Measurements from ENCODE around the gene STAC. TPM values are rescaled to one million over a fixed set of nuclear protein-coding genes. Genes with fewer than 3 reads are reported as not detected.

STAC gene
- total and polyA plus RNA-seq, 10 of the 15 experiments (the other 5 are each of a cell fraction or from before 2014, with no cell fraction given): 0.07 TPM; not detected in 9

DNA sequence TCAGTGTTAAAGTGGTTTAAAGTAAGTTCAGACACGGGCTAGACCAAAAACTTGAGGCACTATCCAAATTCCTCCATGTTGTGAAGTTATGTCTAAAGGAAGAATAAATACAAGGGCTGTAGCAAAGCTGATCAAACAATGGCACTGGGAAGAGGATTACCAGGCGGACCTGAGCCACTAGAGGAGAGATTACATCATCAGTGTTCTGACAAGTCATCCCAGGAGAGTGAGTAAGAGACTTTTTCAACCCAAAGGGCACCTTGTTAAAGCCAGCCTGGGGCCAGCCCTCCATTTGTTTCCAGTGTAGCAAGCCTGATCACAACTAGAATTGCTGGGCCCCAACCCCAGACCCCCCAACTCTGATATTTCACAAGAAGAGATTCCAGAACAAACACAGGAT, 217.1 kb downstream of the STAC start:
- no peaks in the 10 kb centered on the region for H3K79me2 ChIP-seq (ENCODE audit: control insufficient read depth, insufficient read depth, low read length)
- H3K4me2 ChIP-seq (ENCODE audit: control insufficient read depth, insufficient read depth): no peak overlapping the region
- no peaks in the 10 kb centered on the region for H3K27me3 ChIP-seq (replicated peaks in 1 of 2; ENCODE audit: control insufficient read depth in 2 of 2, insufficient read depth in 2 of 2, low read length in 1 of 2)
- FAIRE-seq (no peak), ATAC-seq (no peak), DNase-seq (ENCODE audit: low read depth, low spot score) (no peak)
- H3K4me3 ChIP-seq: no peak overlapping the region
- H3K27ac ChIP-seq (ENCODE audit: control insufficient read depth, insufficient read depth): no peak overlapping the region
- H2AFZ ChIP-seq (ENCODE audit: control insufficient read depth, low read depth, low read length): no peak overlapping the region
- H3K36me3 ChIP-seq (ENCODE audit: control insufficient read depth in 2 of 2, insufficient read depth in 2 of 2, low read length in 1 of 2): no peaks in the 10 kb centered on the region
- TF ChIP-seq TAF1 (IDR thresholded peaks at IDR 0.05; ENCODE audit: borderline replicate concordance, low read depth, low read length) (no peak), KDM1A (IDR thresholded peaks at IDR 0.05; ENCODE audit: borderline replicate concordance) (no peak), NR2F1 (conservative IDR thresholded peaks at IDR 0.05) (no peak), TCF7 (IDR thresholded peaks at IDR 0.05; ENCODE audit: borderline replicate concordance) (no peak), RCOR1 (conservative IDR thresholded peaks at IDR 0.05; ENCODE audit: low read depth, low read length) (no peak), ZZZ3 (IDR thresholded peaks at IDR 0.05; ENCODE audit: control insufficient read depth, insufficient read length, low read depth) (no peak), CHD1 (IDR thresholded peaks at IDR 0.05; ENCODE audit: low read depth, low read length) (no peak), SIN3A (IDR thresholded peaks at IDR 0.05; ENCODE audit: low read depth, low read length) (no peak), SPI1 (IDR thresholded peaks at IDR 0.05; ENCODE audit: borderline replicate concordance, insufficient read depth, low read depth, low read length) (no peak), FOXM1 (IDR thresholded peaks at IDR 0.05; ENCODE audit: low read depth, low read length) (no peak), FOS (IDR thresholded peaks at IDR 0.05; ENCODE audit: borderline replicate concordance, extremely low read depth, insufficient read length) (no peak)
- TF ChIP-seq, protein P1, sequence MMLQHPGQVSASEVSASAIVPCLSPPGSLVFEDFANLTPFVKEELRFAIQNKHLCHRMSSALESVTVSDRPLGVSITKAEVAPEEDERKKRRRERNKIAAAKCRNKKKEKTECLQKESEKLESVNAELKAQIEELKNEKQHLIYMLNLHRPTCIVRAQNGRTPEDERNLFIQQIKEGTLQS (IDR thresholded peaks at IDR 0.05; ENCODE audit: borderline replicate concordance, extremely low read depth, low read depth, low read length): no peak
- TF ChIP-seq, protein P2, sequence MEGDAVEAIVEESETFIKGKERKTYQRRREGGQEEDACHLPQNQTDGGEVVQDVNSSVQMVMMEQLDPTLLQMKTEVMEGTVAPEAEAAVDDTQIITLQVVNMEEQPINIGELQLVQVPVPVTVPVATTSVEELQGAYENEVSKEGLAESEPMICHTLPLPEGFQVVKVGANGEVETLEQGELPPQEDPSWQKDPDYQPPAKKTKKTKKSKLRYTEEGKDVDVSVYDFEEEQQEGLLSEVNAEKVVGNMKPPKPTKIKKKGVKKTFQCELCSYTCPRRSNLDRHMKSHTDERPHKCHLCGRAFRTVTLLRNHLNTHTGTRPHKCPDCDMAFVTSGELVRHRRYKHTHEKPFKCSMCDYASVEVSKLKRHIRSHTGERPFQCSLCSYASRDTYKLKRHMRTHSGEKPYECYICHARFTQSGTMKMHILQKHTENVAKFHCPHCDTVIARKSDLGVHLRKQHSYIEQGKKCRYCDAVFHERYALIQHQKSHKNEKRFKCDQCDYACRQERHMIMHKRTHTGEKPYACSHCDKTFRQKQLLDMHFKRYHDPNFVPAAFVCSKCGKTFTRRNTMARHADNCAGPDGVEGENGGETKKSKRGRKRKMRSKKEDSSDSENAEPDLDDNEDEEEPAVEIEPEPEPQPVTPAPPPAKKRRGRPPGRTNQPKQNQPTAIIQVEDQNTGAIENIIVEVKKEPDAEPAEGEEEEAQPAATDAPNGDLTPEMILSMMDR (IDR thresholded peaks at IDR 0.05 in 2 of 3, conservative IDR thresholded peaks at IDR 0.05 in 1 of 3; ENCODE audit: control insufficient read depth in 2 of 3, extremely low read depth in 1 of 3, insufficient read depth in 1 of 3, low read depth in 3 of 3, low read length in 3 of 3): no peak
- TF ChIP-seq, protein P3, sequence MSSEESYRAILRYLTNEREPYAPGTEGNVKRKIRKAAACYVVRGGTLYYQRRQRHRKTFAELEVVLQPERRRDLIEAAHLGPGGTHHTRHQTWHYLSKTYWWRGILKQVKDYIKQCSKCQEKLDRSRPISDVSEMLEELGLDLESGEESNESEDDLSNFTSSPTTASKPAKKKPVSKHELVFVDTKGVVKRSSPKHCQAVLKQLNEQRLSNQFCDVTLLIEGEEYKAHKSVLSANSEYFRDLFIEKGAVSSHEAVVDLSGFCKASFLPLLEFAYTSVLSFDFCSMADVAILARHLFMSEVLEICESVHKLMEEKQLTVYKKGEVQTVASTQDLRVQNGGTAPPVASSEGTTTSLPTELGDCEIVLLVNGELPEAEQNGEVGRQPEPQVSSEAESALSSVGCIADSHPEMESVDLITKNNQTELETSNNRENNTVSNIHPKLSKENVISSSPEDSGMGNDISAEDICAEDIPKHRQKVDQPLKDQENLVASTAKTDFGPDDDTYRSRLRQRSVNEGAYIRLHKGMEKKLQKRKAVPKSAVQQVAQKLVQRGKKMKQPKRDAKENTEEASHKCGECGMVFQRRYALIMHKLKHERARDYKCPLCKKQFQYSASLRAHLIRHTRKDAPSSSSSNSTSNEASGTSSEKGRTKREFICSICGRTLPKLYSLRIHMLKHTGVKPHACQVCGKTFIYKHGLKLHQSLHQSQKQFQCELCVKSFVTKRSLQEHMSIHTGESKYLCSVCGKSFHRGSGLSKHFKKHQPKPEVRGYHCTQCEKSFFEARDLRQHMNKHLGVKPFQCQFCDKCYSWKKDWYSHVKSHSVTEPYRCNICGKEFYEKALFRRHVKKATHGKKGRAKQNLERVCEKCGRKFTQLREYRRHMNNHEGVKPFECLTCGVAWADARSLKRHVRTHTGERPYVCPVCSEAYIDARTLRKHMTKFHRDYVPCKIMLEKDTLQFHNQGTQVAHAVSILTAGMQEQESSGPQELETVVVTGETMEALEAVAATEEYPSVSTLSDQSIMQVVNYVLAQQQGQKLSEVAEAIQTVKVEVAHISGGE (CRISPR knock-in tag; IDR thresholded peaks at IDR 0.05): no peak
- H3K9ac ChIP-seq (ENCODE audit: control insufficient read depth, insufficient read depth, low read length): no peak overlapping the region
- BruUV-seq (replicated peaks): no TSS peak
- H4K20me1 ChIP-seq (ENCODE audit: control insufficient read depth, insufficient read depth): 0 out of 2 replicates have a peak, but pooled peaks cover 2% of the 10 kb centered on the region
- H3K9me3 ChIP-seq (replicated peaks; ENCODE audit: control insufficient read depth, insufficient read depth, low read length): no peaks in the 10 kb centered on the region
- WGBS (ENCODE audit: insufficient coverage, insufficient replicate concordance, low lambda C conversion rate, missing lambda C conversion rate): 8% methylated on average over 2 of the region's 2 CpGs
- ChIA-PET SMC1A (ENCODE audit: uncharacterized antibody, unreplicated experiment) (no interaction called here), RAD21 (ENCODE audit: unreplicated experiment) (no interaction called here), CTCF (no interaction called here), POLR2A (no interaction called here)
- in situ Hi-C loops (cut with MboI): no loop called here
- no peaks in the 10 kb centered on the region for H3K4me1 ChIP-seq (ENCODE audit: control insufficient read depth, insufficient read depth, low read length)
- intact Hi-C loops (cut with micrococcal nuclease; ENCODE audit: unreplicated experiment): no loop called here
